WTC11 (cell line): ENCODE results near the gene IFT27.

Experiments
- CTCF ChIP-seq: fragments of 200-600 bp; IDR thresholded peaks from 2 replicates; pipeline ENCODE4 v1.8.0; 2022; ENCODE audit warnings: antibody characterized with exemption
- ESRRA ChIP-seq: sonication (generic); formaldehyde crosslinking; IDR thresholded peaks from 2 replicates; pipeline ENCODE4 v1.8.1; 2022; ENCODE audit warnings: mild to moderate bottlenecking, missing genetic modification reagents, borderline replicate concordance
- GABPB1 ChIP-seq: sonication (generic); formaldehyde crosslinking; IDR thresholded peaks from 2 replicates; pipeline ENCODE4 v1.8.1; 2023; ENCODE audit warnings: mild to moderate bottlenecking, missing genetic modification reagents
- MAX ChIP-seq: sonication (generic); formaldehyde crosslinking; IDR thresholded peaks from 2 replicates; pipeline ENCODE4 v1.8.0; 2022; ENCODE audit warnings: mild to moderate bottlenecking, missing genetic modification reagents
- NR1H2 ChIP-seq: sonication (generic); formaldehyde crosslinking; IDR thresholded peaks from 2 replicates; pipeline ENCODE4 v1.9.0; 2021; ENCODE audit warnings: mild to moderate bottlenecking, moderate library complexity, missing genetic modification reagents
- SMAD3 ChIP-seq: sonication (generic); formaldehyde crosslinking; IDR thresholded peaks from 2 replicates; pipeline ENCODE4 v1.8.0; 2022; ENCODE audit warnings: missing genetic modification reagents, mild to moderate bottlenecking, borderline replicate concordance
- TP53 ChIP-seq: sonication (generic); formaldehyde crosslinking; IDR thresholded peaks from 2 replicates; pipeline ENCODE4 v1.8.1; 2023; ENCODE audit warnings: mild to moderate bottlenecking, missing genetic modification reagents
- ZBTB21 ChIP-seq: sonication (generic); formaldehyde crosslinking; IDR thresholded peaks from 2 replicates; pipeline ENCODE4 v1.8.1; 2023; ENCODE audit warnings: mild to moderate bottlenecking, missing genetic modification reagents, borderline replicate concordance
- ZNF396 ChIP-seq: fragments of 250-450 bp; sonication (Bioruptor Pico); IDR thresholded peaks from 2 replicates; pipeline ENCODE4 v1.8.0; 2021; ENCODE audit warnings: mild to moderate bottlenecking, moderate library complexity, borderline replicate concordance
- ZNF671 ChIP-seq: fragments of 250-450 bp; sonication (Bioruptor Pico); IDR thresholded peaks from 2 replicates; pipeline ENCODE4 v1.8.0; 2021; ENCODE audit warnings: mild to moderate bottlenecking
- TF ChIP-seq, protein P1 (sequence below): sonication (generic); formaldehyde crosslinking; IDR thresholded peaks from 2 replicates; pipeline ENCODE4 v1.8.1; 2022; ENCODE audit warnings: mild to moderate bottlenecking, moderate library complexity, missing genetic modification reagents
- TF ChIP-seq, protein P2 (sequence below): sonication (generic); formaldehyde crosslinking; IDR thresholded peaks from 2 replicates; pipeline ENCODE4 v1.8.0; 2022; ENCODE audit warnings: missing genetic modification reagents

- TF ChIP-seq, protein P1, sequence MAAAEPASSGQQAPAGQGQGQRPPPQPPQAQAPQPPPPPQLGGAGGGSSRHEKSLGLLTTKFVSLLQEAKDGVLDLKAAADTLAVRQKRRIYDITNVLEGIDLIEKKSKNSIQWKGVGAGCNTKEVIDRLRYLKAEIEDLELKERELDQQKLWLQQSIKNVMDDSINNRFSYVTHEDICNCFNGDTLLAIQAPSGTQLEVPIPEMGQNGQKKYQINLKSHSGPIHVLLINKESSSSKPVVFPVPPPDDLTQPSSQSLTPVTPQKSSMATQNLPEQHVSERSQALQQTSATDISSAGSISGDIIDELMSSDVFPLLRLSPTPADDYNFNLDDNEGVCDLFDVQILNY (CRISPR knock-in tag), result no peak
- TF ChIP-seq SMAD3, result no peak
- no peak for TF ChIP-seq CTCF
- TF ChIP-seq, protein P2, sequence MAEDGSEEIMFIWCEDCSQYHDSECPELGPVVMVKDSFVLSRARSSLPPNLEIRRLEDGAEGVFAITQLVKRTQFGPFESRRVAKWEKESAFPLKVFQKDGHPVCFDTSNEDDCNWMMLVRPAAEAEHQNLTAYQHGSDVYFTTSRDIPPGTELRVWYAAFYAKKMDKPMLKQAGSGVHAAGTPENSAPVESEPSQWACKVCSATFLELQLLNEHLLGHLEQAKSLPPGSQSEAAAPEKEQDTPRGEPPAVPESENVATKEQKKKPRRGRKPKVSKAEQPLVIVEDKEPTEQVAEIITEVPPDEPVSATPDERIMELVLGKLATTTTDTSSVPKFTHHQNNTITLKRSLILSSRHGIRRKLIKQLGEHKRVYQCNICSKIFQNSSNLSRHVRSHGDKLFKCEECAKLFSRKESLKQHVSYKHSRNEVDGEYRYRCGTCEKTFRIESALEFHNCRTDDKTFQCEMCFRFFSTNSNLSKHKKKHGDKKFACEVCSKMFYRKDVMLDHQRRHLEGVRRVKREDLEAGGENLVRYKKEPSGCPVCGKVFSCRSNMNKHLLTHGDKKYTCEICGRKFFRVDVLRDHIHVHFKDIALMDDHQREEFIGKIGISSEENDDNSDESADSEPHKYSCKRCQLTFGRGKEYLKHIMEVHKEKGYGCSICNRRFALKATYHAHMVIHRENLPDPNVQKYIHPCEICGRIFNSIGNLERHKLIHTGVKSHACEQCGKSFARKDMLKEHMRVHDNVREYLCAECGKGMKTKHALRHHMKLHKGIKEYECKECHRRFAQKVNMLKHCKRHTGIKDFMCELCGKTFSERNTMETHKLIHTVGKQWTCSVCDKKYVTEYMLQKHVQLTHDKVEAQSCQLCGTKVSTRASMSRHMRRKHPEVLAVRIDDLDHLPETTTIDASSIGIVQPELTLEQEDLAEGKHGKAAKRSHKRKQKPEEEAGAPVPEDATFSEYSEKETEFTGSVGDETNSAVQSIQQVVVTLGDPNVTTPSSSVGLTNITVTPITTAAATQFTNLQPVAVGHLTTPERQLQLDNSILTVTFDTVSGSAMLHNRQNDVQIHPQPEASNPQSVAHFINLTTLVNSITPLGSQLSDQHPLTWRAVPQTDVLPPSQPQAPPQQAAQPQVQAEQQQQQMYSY (CRISPR knock-in tag), result no peak
- TF ChIP-seq TP53 (CRISPR knock-in tag), result no peak
- no peak for TF ChIP-seq ZNF396 (CRISPR knock-in tag)
- no peak for TF ChIP-seq ZNF671
- no peak for TF ChIP-seq ESRRA
- no peak for TF ChIP-seq GABPB1 (CRISPR knock-in tag)
- TF ChIP-seq ZBTB21 (CRISPR knock-in tag), result no peak
- no peak for TF ChIP-seq MAX (CRISPR knock-in tag)
- TF ChIP-seq NR1H2 (CRISPR knock-in tag), result no peak
Measured at GRCh38 chr22:36759481-36760159, 16.3 kb downstream of the IFT27 start.
